H9 (cell line): ENCODE results near the gene KLF16. TPM values are rescaled to one million over a fixed set of nuclear protein-coding genes. Genes with fewer than 3 reads are reported as not detected.

Experiments
- DNase-seq: peaks from one replicate; pipeline ENCODE4 v3.0.0-alpha.2; 2017
- H2AFZ ChIP-seq: one replicate; pipeline ENCODE4 v1.6.1; 2013; ENCODE audit warnings: mild to moderate bottlenecking, low read length, control low read depth, moderate library complexity
- H2AK5ac ChIP-seq: 2 replicates; pipeline ENCODE4 v1.6.1; 2013; ENCODE audit warnings: low read length, control low read depth, mixed read lengths; ENCODE audit not compliant: insufficient read length
- H2BK120ac ChIP-seq: one replicate; pipeline ENCODE4 v1.6.1; 2013; ENCODE audit warnings: low read depth, mild to moderate bottlenecking, low read length, control low read depth, inconsistent platforms; ENCODE audit not compliant: poor library complexity, severe bottlenecking
- H2BK12ac ChIP-seq: 2 replicates; pipeline ENCODE4 v1.6.1; 2013; ENCODE audit warnings: low read length, control low read depth, mixed read lengths, low read depth; ENCODE audit not compliant: insufficient read length
- H2BK15ac ChIP-seq: 2 replicates; pipeline ENCODE4 v1.6.1; 2013; ENCODE audit warnings: low read depth, low read length, control low read depth
- H2BK20ac ChIP-seq: one replicate; pipeline ENCODE4 v1.6.1; 2013; ENCODE audit warnings: low read depth, mild to moderate bottlenecking, low read length, control low read depth, inconsistent platforms; ENCODE audit not compliant: poor library complexity, severe bottlenecking
- H2BK5ac ChIP-seq: 2 replicates; pipeline ENCODE4 v1.6.1; 2013; ENCODE audit warnings: low read length, control low read depth, mixed read lengths; ENCODE audit not compliant: insufficient read length
- H3K14ac ChIP-seq: 2 replicates; pipeline ENCODE4 v1.6.1; 2013; ENCODE audit warnings: low read length, control low read depth; ENCODE audit not compliant: insufficient read depth
- H3K18ac ChIP-seq: 2 replicates; pipeline ENCODE4 v1.6.1; 2013; ENCODE audit warnings: low read depth, mild to moderate bottlenecking, mixed read lengths, low read length, control low read depth; ENCODE audit not compliant: insufficient read length
- H3K23ac ChIP-seq: 2 replicates; pipeline ENCODE4 v1.6.1; 2013; ENCODE audit warnings: low read length, control low read depth, mixed read lengths, low read depth; ENCODE audit not compliant: insufficient read length
- H3K23me2 ChIP-seq: 2 replicates; pipeline ENCODE4 v1.6.1; 2013; ENCODE audit warnings: low read depth, mild to moderate bottlenecking, mixed read lengths, low read length, control low read depth; ENCODE audit not compliant: insufficient read length, poor library complexity, severe bottlenecking
- H3K27ac ChIP-seq: 2 replicates; pipeline ENCODE4 v1.5.1; 2013; ENCODE audit warnings: low read length, control low read depth, mixed read lengths, low read depth; ENCODE audit not compliant: insufficient read length
- H3K27me3 ChIP-seq: 2 replicates; pipeline ENCODE4 v1.6.1; 2013; ENCODE audit warnings: low read length, control low read depth, inconsistent platforms; ENCODE audit not compliant: insufficient read depth
- H3K4ac ChIP-seq: 2 replicates; pipeline ENCODE4 v1.6.1; 2013; ENCODE audit warnings: low read depth, mild to moderate bottlenecking, control low read depth, inconsistent platforms, low read length, moderate library complexity
- H3K4me1 ChIP-seq: 2 replicates; pipeline ENCODE4 v1.6.1; 2013; ENCODE audit warnings: low read length, control low read depth, inconsistent platforms; ENCODE audit not compliant: insufficient read depth
- H3K4me2 ChIP-seq: 2 replicates; pipeline ENCODE4 v1.6.1; 2013; ENCODE audit warnings: low read length, control low read depth, mixed read lengths; ENCODE audit not compliant: insufficient read length, insufficient read depth
- H3K56ac ChIP-seq: 2 replicates; pipeline ENCODE4 v1.6.1; 2013; ENCODE audit warnings: low read depth, mild to moderate bottlenecking, mixed read lengths, low read length, control low read depth; ENCODE audit not compliant: insufficient read length
- H3K79me1 ChIP-seq: 2 replicates; pipeline ENCODE4 v1.6.1; 2013; ENCODE audit warnings: low read depth, mild to moderate bottlenecking, moderate library complexity, low read length, control low read depth, inconsistent platforms; ENCODE audit not compliant: insufficient read depth, poor library complexity, severe bottlenecking
- H3K79me2 ChIP-seq: 2 replicates; pipeline ENCODE4 v1.6.1; 2013; ENCODE audit warnings: low read length, control low read depth, inconsistent platforms; ENCODE audit not compliant: insufficient read depth
- H3K9ac ChIP-seq: 2 replicates; pipeline ENCODE4 v1.6.1; 2013; ENCODE audit warnings: low read length, control low read depth, mixed read lengths; ENCODE audit not compliant: insufficient read length; ENCODE audit errors: extremely low read depth
- H3K9me3 ChIP-seq: one replicate; pipeline ENCODE4 v1.6.1; 2013; ENCODE audit warnings: low read depth, low read length, inconsistent platforms; ENCODE audit not compliant: control insufficient read depth
- H3T11ph ChIP-seq: one replicate; pipeline ENCODE4 v1.6.1; 2013; ENCODE audit warnings: mild to moderate bottlenecking, low read length, control low read depth, inconsistent platforms
- H4K20me1 ChIP-seq: one replicate; pipeline ENCODE4 v1.6.1; 2013; ENCODE audit not compliant: control insufficient read depth, insufficient read length, insufficient read depth
- H4K5ac ChIP-seq: 2 replicates; pipeline ENCODE4 v1.6.1; 2013; ENCODE audit warnings: low read depth, mild to moderate bottlenecking, mixed read lengths, low read length, control low read depth; ENCODE audit not compliant: insufficient read length
- H4K8ac ChIP-seq: replicated peaks from 2 replicates; pipeline ENCODE4 v1.6.1; 2013; ENCODE audit warnings: low read length, control low read depth, mixed read lengths, low read depth; ENCODE audit not compliant: insufficient read length
- H4K91ac ChIP-seq: 2 replicates; pipeline ENCODE4 v1.6.1; 2013; ENCODE audit warnings: low read depth, mild to moderate bottlenecking, moderate library complexity, mixed read lengths, low read length, control low read depth; ENCODE audit not compliant: insufficient read length
- H3K27ac Mint-ChIP-seq, 3 experiments: 2 replicates in 2 of 3; 3 replicates in 1 of 3; pipeline ENCODE4 v1.8.0; 2020 to 2021; ENCODE audit warnings: mixed read lengths in 3 of 3, mild to moderate bottlenecking in 1 of 3, moderate library complexity in 1 of 3
- H3K27me3 Mint-ChIP-seq: 2 replicates; pipeline ENCODE4 v1.8.0; 2021; ENCODE audit warnings: low read depth, mild to moderate bottlenecking, moderate library complexity, mixed read lengths
- H3K36me3 Mint-ChIP-seq, 3 experiments: 2 replicates in 2 of 3; 3 replicates in 1 of 3; pipeline ENCODE4 v1.8.0; 2020 to 2021; ENCODE audit warnings: low read depth in 3 of 3, mixed read lengths in 3 of 3; ENCODE audit not compliant: insufficient read depth in 1 of 3
- H3K4me1 Mint-ChIP-seq, 2 experiments: 2 replicates each; pipeline ENCODE4 v1.8.0; 2020; ENCODE audit warnings: mixed read lengths in 2 of 2
- H3K4me3 Mint-ChIP-seq, 2 experiments: 2 replicates in 1 of 2; 3 replicates in 1 of 2; pipeline ENCODE4 v1.8.0; 2020 to 2021; ENCODE audit warnings: mild to moderate bottlenecking in 2 of 2, mixed read lengths in 2 of 2, moderate library complexity in 1 of 2
- H3K9me3 Mint-ChIP-seq, 2 experiments: 2 replicates in 1 of 2; 3 replicates in 1 of 2; pipeline ENCODE4 v1.8.0; 2020; ENCODE audit warnings: mild to moderate bottlenecking in 2 of 2, mixed read lengths in 2 of 2, moderate library complexity in 1 of 2
- WGBS: extraction: QIAGEN DNeasy Blood & Tissue Kit; methylation state at CpG from one replicate; pipeline ENCODE4 v1.1.7; 2013; ENCODE audit warnings: missing lambda C conversion rate, low lambda C conversion rate, mixed read lengths; ENCODE audit not compliant: insufficient read length; ENCODE audit errors: extremely low coverage; 5-methylcytosine and 5-hydroxymethylcytosine counted together
- total RNA-seq: library from RNA; stranded (reverse); gene quantifications from 2 replicates; pipeline ENCODE4 v1.2.1, GENCODE V29; 2021
- TF ChIP-seq, protein P1 (sequence below): fragments of 200-600 bp; sonication (generic); conservative IDR thresholded peaks from 3 replicates; pipeline ENCODE4 v1.8.0; 2021; ENCODE audit warnings: antibody characterized with exemption, mild to moderate bottlenecking

Gene KLF16
- total RNA-seq, 1 experiment from 2014 or later, result 66.8 TPM

GRCh38 chr19:1824252-1824622 is 39.1 kb downstream of the KLF16 start:
- no peak overlapping the region for H2AFZ ChIP-seq
- H2BK15ac ChIP-seq, result no peak overlapping the region
- no peaks in the 10 kb centered on the region for H3K9me3 Mint-ChIP-seq
- no peak overlapping the region for H2BK20ac ChIP-seq
- 0 out of 7 replicates have a peak overlapping the region, but pooled peaks of 1 of the 3 experiments have one; percentile 27 for H3K27ac Mint-ChIP-seq
- H2BK5ac ChIP-seq, result no peak overlapping the region
- H2BK12ac ChIP-seq, result no peak overlapping the region
- H3K23me2 ChIP-seq, result no peaks in the 10 kb centered on the region
- no peaks in the 10 kb centered on the region for H3K27me3 ChIP-seq
- H3K36me3 Mint-ChIP-seq, result peaks cover 10 to 39% (median 31%) of the 10 kb centered on the region in 3 experiments; a peak in 6 of 7 replicates
- H4K8ac ChIP-seq, result no peak overlapping the region
- H3K18ac ChIP-seq, result no peak overlapping the region
- no peak overlapping the region for H3K9ac ChIP-seq
- no peak overlapping the region for H4K5ac ChIP-seq
- H4K91ac ChIP-seq, result no peak overlapping the region
- H2AK5ac ChIP-seq, result no peak overlapping the region
- H3K4ac ChIP-seq, result no peak overlapping the region
- no peak overlapping the region for H3T11ph ChIP-seq
- no peaks in the 10 kb centered on the region for H3K79me1 ChIP-seq
- no peak overlapping the region for H3K27ac ChIP-seq
- H3K4me1 Mint-ChIP-seq, result peaks cover 3 to 10% of the 10 kb centered on the region in 2 experiments; a peak in 2 of 4 replicates
- no peaks in the 10 kb centered on the region for H3K9me3 ChIP-seq
- no peaks in the 10 kb centered on the region for H3K4me1 ChIP-seq
- DNase-seq, result no peak
- no peak overlapping the region for H3K56ac ChIP-seq
- H3K4me3 Mint-ChIP-seq, result no peak overlapping the region
- no peaks in the 10 kb centered on the region for H4K20me1 ChIP-seq
- no peak overlapping the region for H3K14ac ChIP-seq
- no peak overlapping the region for H3K4me2 ChIP-seq
- H3K79me2 ChIP-seq, result no peaks in the 10 kb centered on the region
- H2BK120ac ChIP-seq, result no peak overlapping the region
- H3K23ac ChIP-seq, result no peak overlapping the region
- no peaks in the 10 kb centered on the region for H3K27me3 Mint-ChIP-seq
- TF ChIP-seq, protein P1, sequence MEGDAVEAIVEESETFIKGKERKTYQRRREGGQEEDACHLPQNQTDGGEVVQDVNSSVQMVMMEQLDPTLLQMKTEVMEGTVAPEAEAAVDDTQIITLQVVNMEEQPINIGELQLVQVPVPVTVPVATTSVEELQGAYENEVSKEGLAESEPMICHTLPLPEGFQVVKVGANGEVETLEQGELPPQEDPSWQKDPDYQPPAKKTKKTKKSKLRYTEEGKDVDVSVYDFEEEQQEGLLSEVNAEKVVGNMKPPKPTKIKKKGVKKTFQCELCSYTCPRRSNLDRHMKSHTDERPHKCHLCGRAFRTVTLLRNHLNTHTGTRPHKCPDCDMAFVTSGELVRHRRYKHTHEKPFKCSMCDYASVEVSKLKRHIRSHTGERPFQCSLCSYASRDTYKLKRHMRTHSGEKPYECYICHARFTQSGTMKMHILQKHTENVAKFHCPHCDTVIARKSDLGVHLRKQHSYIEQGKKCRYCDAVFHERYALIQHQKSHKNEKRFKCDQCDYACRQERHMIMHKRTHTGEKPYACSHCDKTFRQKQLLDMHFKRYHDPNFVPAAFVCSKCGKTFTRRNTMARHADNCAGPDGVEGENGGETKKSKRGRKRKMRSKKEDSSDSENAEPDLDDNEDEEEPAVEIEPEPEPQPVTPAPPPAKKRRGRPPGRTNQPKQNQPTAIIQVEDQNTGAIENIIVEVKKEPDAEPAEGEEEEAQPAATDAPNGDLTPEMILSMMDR, result no peak
- no CpG with 5 or more reads among the region's 14 CpGs for WGBS
